Lung microvascular endothelial cell (primary cell): Measurements from ENCODE around the gene PACSIN1. TPM values are rescaled to one million over a fixed set of nuclear protein-coding genes. Genes with fewer than 3 reads are reported as not detected.
A peak's percentile ranks its signal among the peaks of the same experiment; 100 is the strongest.
"Not testable (repeated sequence)": the region's sequence is repeated elsewhere in the genome, so short reads cannot be mapped to it uniquely, and the experiment has no call there.

ENCODE experiments used
- DNase-seq, 2 donors: peaks; one replicate each; pipeline versions ENCODE4 v3.0.0 to v3.0.0-alpha.2; 2010; ENCODE audit warnings: low read depth in 2 of 2
- total RNA-seq: library from RNA; depleted of rRNA; stranded (reverse); fragments of >200 nt; gene quantifications from 2 replicates; pipeline ENCODE4 v1.2.1, GENCODE V29; 2014

PACSIN1 gene
- total RNA-seq, 1 donor from 2014 or later: not detected

DNA sequence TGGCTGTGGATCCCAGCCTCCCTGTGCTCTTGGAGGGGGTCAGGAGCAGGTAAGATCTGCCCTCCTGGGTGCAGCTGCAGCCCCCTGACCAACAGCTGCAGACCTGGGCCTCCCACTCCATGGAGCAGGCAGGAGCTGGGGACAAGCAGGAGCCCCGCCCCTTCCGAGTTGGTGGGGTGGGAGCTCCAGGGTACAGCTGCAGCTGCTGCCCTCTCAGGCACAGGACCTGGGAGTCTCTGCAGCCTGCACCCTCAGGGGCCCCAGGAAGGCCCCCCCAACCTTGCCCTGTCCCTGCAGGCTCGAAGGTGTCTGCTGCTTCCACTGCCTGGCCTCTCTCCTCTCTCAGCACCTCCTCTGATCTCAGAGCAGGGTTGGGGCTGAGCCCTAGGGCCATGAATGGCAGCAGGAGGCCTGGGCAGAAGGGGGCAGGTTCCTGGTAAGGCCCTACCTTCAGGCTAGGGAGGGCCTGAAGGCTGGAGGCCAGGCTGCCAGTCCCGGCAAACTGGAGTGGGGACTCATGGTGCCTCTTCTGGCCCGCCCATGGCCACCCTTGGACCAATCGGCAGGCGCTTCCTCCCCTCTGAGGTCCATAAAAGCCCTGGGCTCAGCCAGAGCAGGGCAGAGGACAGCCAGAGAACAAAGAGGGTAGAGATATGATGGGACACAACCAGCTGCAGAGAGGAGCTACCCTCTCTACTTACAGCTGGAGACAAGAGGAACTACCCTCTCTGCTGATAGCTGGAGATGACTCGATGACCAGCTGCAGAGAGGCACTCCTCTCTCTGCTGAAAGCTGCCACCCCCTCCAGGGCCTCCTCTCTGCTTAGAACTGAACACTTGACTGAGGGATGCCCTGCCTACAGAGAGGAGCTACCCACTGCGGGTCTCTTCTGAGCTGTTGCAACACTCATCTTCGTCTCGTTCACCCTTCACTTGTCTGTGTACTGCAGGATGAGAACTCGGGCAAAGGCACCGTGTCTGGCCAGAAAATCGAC, 7.8 kb upstream of the PACSIN1 start:
- no peak for DNase-seq

DNA sequence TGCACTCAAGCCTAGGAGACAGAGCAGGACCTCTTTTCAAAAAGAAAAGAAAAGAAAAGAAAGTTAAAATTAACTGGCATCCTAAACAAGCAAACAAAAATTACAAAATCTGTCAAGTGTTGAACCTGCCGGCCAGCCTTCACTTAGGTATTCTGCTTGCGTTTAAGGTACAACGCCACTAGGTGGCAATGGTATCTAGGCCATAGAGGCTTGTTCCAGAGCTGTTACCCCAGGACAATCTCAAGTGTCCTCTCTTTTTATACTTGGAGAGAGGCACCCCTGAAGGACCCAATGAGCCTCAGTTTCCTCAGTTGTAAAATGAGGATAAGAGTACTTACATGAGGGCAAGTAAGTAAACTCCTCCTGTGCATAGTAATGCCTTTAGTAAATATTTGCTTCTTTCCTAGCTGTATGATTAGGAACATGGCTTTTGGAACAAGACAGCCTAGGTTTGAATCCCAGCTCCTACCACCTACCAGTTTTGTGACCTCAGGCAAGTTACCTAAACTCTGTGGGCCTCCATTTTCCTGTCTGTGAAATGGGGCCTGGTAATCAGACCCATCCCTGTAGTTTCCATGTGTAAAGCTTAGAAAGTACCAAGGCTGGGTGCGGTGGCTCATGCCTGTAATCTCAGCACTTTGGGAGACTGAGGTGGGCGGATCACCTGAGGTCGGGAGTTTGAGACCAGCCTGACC, 5.8 kb upstream of the PACSIN1 start:
- DNase-seq: peak; percentile 71 to 72

DNA sequence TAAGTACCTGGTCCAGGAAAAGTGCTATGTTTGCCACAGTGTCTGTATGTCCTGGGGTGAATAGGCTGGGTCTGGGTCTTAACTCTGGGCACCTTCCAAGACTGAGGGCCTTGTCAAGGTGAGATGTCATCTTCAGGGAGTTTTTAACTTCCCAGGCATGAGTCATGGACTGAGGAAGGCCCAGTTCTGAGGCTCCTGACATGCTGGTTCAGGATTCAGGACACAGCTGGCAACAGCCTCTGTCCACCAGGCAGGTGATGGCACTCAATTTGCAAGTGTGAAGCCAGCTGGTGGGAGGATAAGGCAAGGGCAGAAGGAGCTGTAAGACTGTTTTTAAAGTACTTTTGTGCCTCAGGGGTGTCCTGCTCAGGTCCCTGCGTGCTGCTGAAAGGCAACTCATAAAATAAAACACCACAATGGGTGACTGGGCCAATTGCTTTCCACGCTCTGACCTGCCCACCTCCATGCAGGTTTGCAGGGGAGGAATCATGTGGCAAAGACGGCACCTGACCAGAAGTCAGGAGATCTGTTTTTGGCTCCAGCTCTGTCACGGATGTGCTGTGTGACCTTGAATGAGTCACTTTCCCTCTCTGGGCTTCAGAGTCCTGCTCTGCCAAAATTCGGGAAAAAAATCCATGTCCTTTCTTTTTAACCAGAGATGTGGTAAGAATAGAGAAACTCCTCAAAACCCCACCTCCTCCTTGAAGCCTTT, 4.9 kb upstream of the PACSIN1 start:
- peak; percentile 71 for DNase-seq

DNA sequence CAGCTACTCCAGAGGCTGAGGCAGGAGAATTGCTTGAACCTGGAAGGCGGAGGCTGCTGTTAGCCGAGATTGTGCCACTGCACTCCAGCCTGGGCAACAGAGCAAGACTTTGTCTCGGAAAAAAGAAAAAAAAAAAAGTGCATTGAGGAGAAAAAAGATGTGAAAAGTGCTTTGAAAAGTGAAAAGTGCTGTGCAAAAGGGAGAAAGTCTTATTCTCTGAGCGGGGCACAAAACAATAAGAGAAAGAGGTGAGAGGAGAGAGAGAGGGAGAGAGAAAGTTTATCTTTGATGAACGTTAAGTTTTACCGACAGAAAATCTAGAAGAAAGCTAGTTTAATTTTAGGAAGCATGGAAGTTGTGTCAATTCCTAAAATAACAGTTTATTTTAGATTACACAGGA, 3.9 kb upstream of the PACSIN1 start:
- DNase-seq: no peak

- peak in 1 of 2 donors; percentile 21 for DNase-seq
Observed at GRCh38 chr6:34462551-34462971, 3.3 kb upstream of the PACSIN1 start.

DNA sequence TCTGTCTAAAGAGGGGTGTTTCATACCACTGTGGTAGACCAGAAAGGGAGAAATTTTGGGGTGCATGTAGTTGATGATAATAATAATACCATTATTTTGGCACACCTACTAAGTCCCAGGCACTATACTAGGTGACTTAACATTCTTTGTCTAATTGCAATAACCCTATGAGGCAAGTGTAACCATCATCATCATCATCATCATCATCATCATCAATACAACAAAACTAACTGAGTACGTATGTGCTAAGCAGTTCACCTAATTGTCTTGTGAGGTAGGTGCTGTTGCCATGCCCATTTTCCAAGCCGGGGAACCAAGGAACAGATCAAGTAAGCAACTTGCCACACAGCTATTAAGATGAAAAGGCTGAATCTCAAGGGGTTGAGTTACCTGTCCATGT, 2.6 kb upstream of the PACSIN1 start:
- DNase-seq: no peak

- no peak for DNase-seq
Observed at GRCh38 chr6:34463849-34464248, 2.0 kb upstream of the PACSIN1 start.

- DNase-seq: no peak
Observed at GRCh38 chr6:34466242-34467185, 638 bp downstream of the PACSIN1 start.

- no peak for DNase-seq
Observed at GRCh38 chr6:34468378-34468892, 2.6 kb downstream of the PACSIN1 start.

DNA sequence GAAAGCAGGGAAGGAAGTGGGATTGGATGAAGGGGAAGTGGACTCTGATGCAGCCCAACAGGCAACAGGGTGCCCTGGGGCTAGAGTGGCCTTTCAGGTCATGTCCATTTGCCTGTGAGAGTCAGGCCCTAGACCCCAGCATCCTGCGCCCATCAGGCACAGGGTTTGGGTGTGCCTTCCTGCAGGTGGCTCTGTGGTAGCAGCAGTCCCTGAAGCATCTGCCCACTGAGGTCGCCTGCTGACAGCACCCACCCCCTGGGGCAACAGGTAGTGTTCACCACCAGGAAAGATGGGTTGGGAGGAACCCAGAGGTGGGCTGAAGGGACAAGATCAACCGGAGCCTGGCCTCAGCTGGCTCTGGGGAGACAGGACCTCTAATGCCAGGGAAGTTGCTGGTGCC, 3.6 kb downstream of the PACSIN1 start:
- no peak for DNase-seq

DNA sequence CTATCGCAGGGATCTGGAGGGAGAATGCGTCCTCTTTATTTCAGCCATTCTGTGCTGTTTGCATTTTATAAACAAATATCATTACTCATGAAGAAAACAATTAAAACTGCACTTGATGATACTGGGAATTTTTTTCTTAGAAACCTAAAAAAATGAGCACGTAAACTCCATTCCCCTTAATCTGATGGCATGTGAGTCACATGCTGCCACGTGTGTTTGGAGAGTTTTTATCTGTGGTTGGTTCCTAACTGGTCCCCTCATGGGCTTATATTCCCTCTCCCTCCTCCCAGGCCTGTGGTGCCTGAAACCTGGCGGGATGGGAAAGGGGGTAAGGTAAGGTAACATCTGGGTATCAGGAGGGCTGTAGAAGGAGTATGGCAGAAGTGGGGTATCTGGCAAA, 6.5 kb downstream of the PACSIN1 start:
- DNase-seq: no peak

DNA sequence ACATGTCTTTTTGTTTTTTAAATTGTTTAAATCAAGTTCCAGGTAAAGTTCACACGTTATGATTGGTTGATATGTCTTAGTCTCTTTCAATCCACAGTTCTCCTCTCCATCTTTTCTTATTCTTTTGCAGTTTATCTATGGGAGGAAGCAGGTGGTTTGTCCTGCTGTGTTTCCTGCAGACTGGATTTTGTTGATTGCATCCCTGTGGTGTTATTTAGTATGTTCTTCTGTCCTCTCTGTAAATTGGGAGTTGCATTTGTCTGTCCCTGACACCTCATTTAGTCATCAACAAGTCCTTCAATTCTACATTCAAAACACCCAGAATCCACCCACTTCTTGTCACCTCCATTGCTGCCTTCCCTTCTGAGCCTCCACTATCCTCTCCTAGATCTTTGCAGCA, 8.1 kb downstream of the PACSIN1 start:
- no peak for DNase-seq

- no peak for DNase-seq
Observed at GRCh38 chr6:34474754-34475153, 8.9 kb downstream of the PACSIN1 start.

- DNase-seq: peak in 1 of 2 donors; percentile 13
Observed at GRCh38 chr6:34475238-34475682, 9.4 kb downstream of the PACSIN1 start.

DNA sequence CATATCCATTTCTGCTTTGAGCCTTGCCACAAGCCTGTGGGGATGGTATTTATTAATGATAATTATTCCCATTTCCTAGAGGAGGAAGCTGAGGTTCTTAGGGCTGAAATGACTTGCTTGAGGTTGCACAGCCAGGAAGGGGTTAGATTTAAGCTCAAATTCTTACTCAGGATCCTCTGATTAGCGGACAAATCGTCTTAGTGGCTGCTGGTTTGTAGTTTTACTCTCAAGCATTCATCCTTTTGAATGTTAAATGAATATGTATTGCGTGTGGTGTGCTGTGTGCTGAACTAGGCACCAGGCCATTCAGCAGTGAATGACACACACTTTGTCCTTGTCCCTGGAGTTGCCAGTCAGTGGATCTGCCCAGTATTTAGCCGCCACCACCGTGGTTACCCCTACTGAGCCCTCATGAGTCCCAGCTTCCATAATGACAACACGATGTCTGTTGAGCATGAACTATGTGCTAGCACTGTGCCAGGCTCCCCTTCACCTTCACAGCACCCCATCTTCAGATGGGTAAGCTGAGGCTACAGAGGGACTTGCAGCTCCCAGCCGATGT, 10.0 kb downstream of the PACSIN1 start:
- no peak for DNase-seq

GRCh38 chr6:34476447-34476846, 10.6 kb downstream of the PACSIN1 start:
- DNase-seq: no peak

DNA sequence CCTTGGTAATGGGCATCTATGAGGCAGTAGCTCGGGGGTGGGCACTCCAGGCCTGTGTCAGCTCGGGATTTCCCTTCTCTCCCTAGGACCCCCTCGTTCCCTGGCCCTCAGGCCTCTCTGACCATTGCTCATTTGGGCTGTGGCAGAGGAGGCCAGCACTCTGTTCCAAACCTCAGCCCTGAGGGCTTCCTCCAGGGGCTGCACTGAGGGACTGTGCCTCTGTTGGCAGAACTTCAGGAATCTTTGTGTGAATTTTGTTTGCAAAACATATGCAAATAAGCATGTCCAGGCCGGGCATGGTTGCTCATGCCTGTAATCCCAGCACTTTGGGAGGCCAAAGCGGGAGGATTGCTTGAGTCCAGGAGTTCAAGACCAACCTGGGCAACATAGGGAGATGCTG, 11.0 kb downstream of the PACSIN1 start:
- DNase-seq: no peak

- DNase-seq: no peak
Observed at GRCh38 chr6:34478796-34479195, 12.9 kb downstream of the PACSIN1 start.

GRCh38 chr6:34483781-34484180, 17.9 kb downstream of the PACSIN1 start:
- not testable (repeated sequence) for DNase-seq

GRCh38 chr6:34484391-34484790, 18.5 kb downstream of the PACSIN1 start:
- no peak for DNase-seq
